Measurements from ENCODE around the gene TWSG1. TPM values are rescaled to one million over a fixed set of nuclear protein-coding genes. Genes with fewer than 3 reads are reported as not detected.
"Not testable (repeated sequence)": the region's sequence is repeated elsewhere in the genome, so short reads cannot be mapped to it uniquely, and the experiment has no call there.

Gene TWSG1
- polyA plus RNA-seq, 3 donors: 1.6 to 5.5 (median 3.9) TPM

GRCh38 chr18:9365406-9365805 lies 30.8 kb downstream of the TWSG1 start:
- H3K27me3 Mint-ChIP-seq (ENCODE audit: low read depth in 3 of 3): peaks cover 0 to 5% (median 0%) of the 10 kb centered on the region in 3 donors
- no peaks in the 10 kb centered on the region for H3K27me3 ChIP-seq (ENCODE audit: control insufficient read depth in 2 of 2, insufficient read depth in 2 of 2, low read length in 2 of 2)
- H3K9me3 ChIP-seq (replicated peaks in 1 of 2; ENCODE audit: control insufficient read depth in 1 of 2, insufficient read depth in 1 of 2, low read length in 2 of 2): no peaks in the 10 kb centered on the region
- H3K4me1 ChIP-seq (ENCODE audit: control insufficient read depth in 1 of 2, insufficient read depth in 2 of 2, low read length in 2 of 2): no peaks in the 10 kb centered on the region
- peaks cover 0 to 6% (median 0%) of the 10 kb centered on the region in 7 donors for H3K9me3 Mint-ChIP-seq
- H3K27ac Mint-ChIP-seq: peak overlapping the region in 2 of 7 donors; percentile 58 to 89
- no peaks in the 10 kb centered on the region for H4K20me1 ChIP-seq (ENCODE audit: insufficient read depth, low read length)
- no peaks in the 10 kb centered on the region for H3K36me3 ChIP-seq (replicated peaks in 1 of 2; ENCODE audit: control insufficient read depth in 1 of 2, insufficient read depth in 2 of 2, low read length in 2 of 2)
- TF ChIP-seq, protein P1, sequence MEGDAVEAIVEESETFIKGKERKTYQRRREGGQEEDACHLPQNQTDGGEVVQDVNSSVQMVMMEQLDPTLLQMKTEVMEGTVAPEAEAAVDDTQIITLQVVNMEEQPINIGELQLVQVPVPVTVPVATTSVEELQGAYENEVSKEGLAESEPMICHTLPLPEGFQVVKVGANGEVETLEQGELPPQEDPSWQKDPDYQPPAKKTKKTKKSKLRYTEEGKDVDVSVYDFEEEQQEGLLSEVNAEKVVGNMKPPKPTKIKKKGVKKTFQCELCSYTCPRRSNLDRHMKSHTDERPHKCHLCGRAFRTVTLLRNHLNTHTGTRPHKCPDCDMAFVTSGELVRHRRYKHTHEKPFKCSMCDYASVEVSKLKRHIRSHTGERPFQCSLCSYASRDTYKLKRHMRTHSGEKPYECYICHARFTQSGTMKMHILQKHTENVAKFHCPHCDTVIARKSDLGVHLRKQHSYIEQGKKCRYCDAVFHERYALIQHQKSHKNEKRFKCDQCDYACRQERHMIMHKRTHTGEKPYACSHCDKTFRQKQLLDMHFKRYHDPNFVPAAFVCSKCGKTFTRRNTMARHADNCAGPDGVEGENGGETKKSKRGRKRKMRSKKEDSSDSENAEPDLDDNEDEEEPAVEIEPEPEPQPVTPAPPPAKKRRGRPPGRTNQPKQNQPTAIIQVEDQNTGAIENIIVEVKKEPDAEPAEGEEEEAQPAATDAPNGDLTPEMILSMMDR (IDR thresholded peaks at IDR 0.05): no peak
- no peak overlapping the region for H2AFZ ChIP-seq (ENCODE audit: insufficient read depth, low read depth, low read length, poor library complexity, severe bottlenecking)
- H3K79me2 ChIP-seq (ENCODE audit: insufficient read depth, low read length): no peaks in the 10 kb centered on the region
- peaks cover 8% of the 10 kb centered on the region for H3K4me1 Mint-ChIP-seq
- peaks cover 18 to 24% of the 10 kb centered on the region in 2 donors for H3K36me3 Mint-ChIP-seq
- intact Hi-C loops (cut with micrococcal nuclease): no loop called here
- H3K9ac ChIP-seq (ENCODE audit: insufficient read depth, low read length, poor library complexity, severe bottlenecking): no peak overlapping the region
- no peak overlapping the region for H3K4me3 Mint-ChIP-seq
- H3K27ac ChIP-seq (ENCODE audit: low read depth in 1 of 2, low read length in 2 of 2): no peak overlapping the region
- no peak overlapping the region for H3K4me2 ChIP-seq (replicated peaks; ENCODE audit: extremely low read depth, low read length, poor library complexity, severe bottlenecking)
- 100% methylated on average over 4 of the region's 7 CpGs for WGBS (ENCODE audit: insufficient coverage)
- DNase-seq: no peak
- no peak overlapping the region for H3K4me3 ChIP-seq (replicated peaks in 1 of 3; ENCODE audit: low read depth in 2 of 3, low read length in 3 of 3)

DNA sequence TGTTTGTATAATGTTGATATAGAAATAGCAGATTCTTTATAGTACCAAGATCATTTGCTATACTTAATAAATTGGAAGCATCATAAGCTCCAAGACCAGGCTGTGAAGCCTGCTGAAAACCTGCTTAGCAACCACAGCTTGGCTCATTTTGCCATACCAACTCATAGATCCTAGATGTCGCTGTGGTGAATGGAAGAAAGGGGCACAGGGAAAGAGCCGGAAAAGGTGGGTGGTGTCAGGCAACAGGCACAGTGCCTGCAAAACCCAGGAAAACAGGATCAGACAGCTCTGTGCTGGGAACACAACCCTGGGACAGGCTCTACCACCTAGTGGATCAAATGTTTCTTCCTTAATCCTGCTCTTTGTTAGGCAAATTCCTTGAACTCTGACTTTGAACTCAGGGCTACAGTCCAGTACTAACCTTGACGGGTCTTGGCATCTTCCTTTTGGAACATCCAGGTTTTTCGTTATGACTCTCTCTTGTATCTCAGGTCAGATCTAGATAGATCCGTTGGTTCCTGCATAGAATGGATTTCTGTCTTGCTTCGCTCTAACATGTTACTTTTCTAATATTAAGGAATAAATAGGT lies 31.6 kb downstream of the TWSG1 start:
- H3K9me3 Mint-ChIP-seq: peaks cover 0 to 6% (median 0%) of the 10 kb centered on the region in 7 donors

GRCh38 chr18:9373254-9373653 lies 38.7 kb downstream of the TWSG1 start:
- H3K4me1 Mint-ChIP-seq; H3K9ac ChIP-seq (ENCODE audit: insufficient read depth, low read length, poor library complexity, severe bottlenecking); H2AFZ ChIP-seq (ENCODE audit: insufficient read depth, low read depth, low read length, poor library complexity, severe bottlenecking); H3K27me3 ChIP-seq (ENCODE audit: control insufficient read depth in 2 of 2, insufficient read depth in 2 of 2, low read length in 2 of 2); H3K4me3 ChIP-seq (replicated peaks in 1 of 3; ENCODE audit: low read depth in 2 of 3, low read length in 3 of 3); H3K27ac Mint-ChIP-seq; H3K27ac ChIP-seq (ENCODE audit: low read depth in 1 of 2, low read length in 2 of 2); H3K4me3 Mint-ChIP-seq; intact Hi-C loops (cut with micrococcal nuclease); H4K20me1 ChIP-seq (ENCODE audit: insufficient read depth, low read length); H3K9me3 ChIP-seq (replicated peaks in 1 of 2; ENCODE audit: control insufficient read depth in 1 of 2, insufficient read depth in 1 of 2, low read length in 2 of 2); H3K4me1 ChIP-seq (ENCODE audit: control insufficient read depth in 1 of 2, insufficient read depth in 2 of 2, low read length in 2 of 2); H3K36me3 ChIP-seq (replicated peaks in 1 of 2; ENCODE audit: control insufficient read depth in 1 of 2, insufficient read depth in 2 of 2, low read length in 2 of 2); H3K79me2 ChIP-seq (ENCODE audit: insufficient read depth, low read length); DNase-seq; H3K27me3 Mint-ChIP-seq (ENCODE audit: low read depth in 3 of 3); H3K4me2 ChIP-seq (replicated peaks; ENCODE audit: extremely low read depth, low read length, poor library complexity, severe bottlenecking): not testable (repeated sequence)
- H3K9me3 Mint-ChIP-seq: peaks cover 0 to 19% (median 3%) of the 10 kb centered on the region in 7 donors
- WGBS (ENCODE audit: insufficient coverage): no CpG with 5 or more reads among the region's 1 CpG
- peaks cover 15 to 20% of the 10 kb centered on the region in 2 donors for H3K36me3 Mint-ChIP-seq

More for the DNA sequence above, 31.6 kb downstream of the TWSG1 start:
- no peak for DNase-seq
- intact Hi-C loops (cut with micrococcal nuclease): no loop called here
- Histone ChIP-seq H3K9ac (ENCODE audit: insufficient read depth, low read length, poor library complexity, severe bottlenecking) (no peak overlapping the region), H3K27ac (ENCODE audit: low read depth in 1 of 2, low read length in 2 of 2) (no peak overlapping the region), H4K20me1 (ENCODE audit: insufficient read depth, low read length) (no peaks in the 10 kb centered on the region), H3K79me2 (ENCODE audit: insufficient read depth, low read length) (no peaks in the 10 kb centered on the region), H3K9me3 (replicated peaks in 1 of 2; ENCODE audit: control insufficient read depth in 1 of 2, insufficient read depth in 1 of 2, low read length in 2 of 2) (no peaks in the 10 kb centered on the region), H2AFZ (ENCODE audit: insufficient read depth, low read depth, low read length, poor library complexity, severe bottlenecking) (no peak overlapping the region), H3K36me3 (replicated peaks in 1 of 2; ENCODE audit: control insufficient read depth in 1 of 2, insufficient read depth in 2 of 2, low read length in 2 of 2) (no peaks in the 10 kb centered on the region), H3K4me3 (replicated peaks in 1 of 3; ENCODE audit: low read depth in 2 of 3, low read length in 3 of 3) (no peak overlapping the region), H3K4me2 (replicated peaks; ENCODE audit: extremely low read depth, low read length, poor library complexity, severe bottlenecking) (no peak overlapping the region), H3K4me1 (ENCODE audit: control insufficient read depth in 1 of 2, insufficient read depth in 2 of 2, low read length in 2 of 2) (no peaks in the 10 kb centered on the region), H3K27me3 (ENCODE audit: control insufficient read depth in 2 of 2, insufficient read depth in 2 of 2, low read length in 2 of 2) (no peaks in the 10 kb centered on the region)
- H3K27me3 Mint-ChIP-seq (ENCODE audit: low read depth in 3 of 3): peaks cover 0 to 5% (median 0%) of the 10 kb centered on the region in 3 donors
- no peak overlapping the region for H3K27ac Mint-ChIP-seq
- H3K4me1 Mint-ChIP-seq: peaks cover 3% of the 10 kb centered on the region
- H3K36me3 Mint-ChIP-seq: peaks cover 18 to 24% of the 10 kb centered on the region in 2 donors
- no peak overlapping the region for H3K4me3 Mint-ChIP-seq
- TF ChIP-seq, protein P1 (IDR thresholded peaks at IDR 0.05): no peak
- WGBS (ENCODE audit: insufficient coverage): 100% methylated on average over 1 of the region's 6 CpGs

Measured in CD14-positive monocyte (primary cell).